K562 treated with DMSO at 1 percent for 48 hours (cell line): ENCODE measurements around the gene TRPM1. TPM values are rescaled to one million over a fixed set of nuclear protein-coding genes. Genes with fewer than 3 reads are reported as not detected.

Experiments
- total RNA-seq: library from RNA; unstranded; fragments of 300-600 nt; gene quantifications from 2 replicates; pipeline ENCODE4 v1.2.3, GENCODE V29; 2022; ENCODE audit warnings: low replicate concordance; ENCODE audit errors: extremely low read depth

Gene TRPM1
- not detected in 2 replicates for total RNA-seq

GRCh38 chr15:31101262-31102038 is at the start of gene TRPM1:
Gene TRPM1 (minus strand): TSS chr15:31101725. CDS start chr15:31081355, 20,370 bp downstream.

GRCh38 chr15:30991255-30992235 is 110.0 kb downstream of the TRPM1 start, which contains the start of gene MTMR10:
Gene MTMR10 (minus strand): TSS chr15:30991628. CDS start chr15:30991506, 122 bp downstream.

Other genes with a start within 250 kb of the TRPM1 start
- not detected in 2 replicates for gene FAN1, start 197.8 kb downstream of the TRPM1 start, total RNA-seq
- gene MTMR10, start 110.1 kb downstream of the TRPM1 start, total RNA-seq: not detected in 2 replicates
- not detected in 2 replicates for gene KLF13, start 225.1 kb upstream of the TRPM1 start, total RNA-seq